Endothelial cell of umbilical vein (primary cell): Measurements from ENCODE around the gene SNIP1. TPM values are rescaled to one million over a fixed set of nuclear protein-coding genes. Genes with fewer than 3 reads are reported as not detected.

ENCODE experiments used
- BruUV-seq: library from RNA; stranded (reverse); fragments of 400-500 nt; replicated peaks from 2 replicates; lab custom pipeline; 2021; lab: Mats Ljungman, UMichigan
- CTCF ChIA-PET: fragments of 300-600, 350-600 bp; sonication (Branson Sonifier 250); formaldehyde crosslinking; loops from one replicate; lab custom pipeline; 2021; ENCODE audit warnings: antibody characterized with exemption, inconsistent platforms; lab: Charles Lee
- POLR2A ChIA-PET: fragments of 300-600, 350-600 bp; sonication (Branson Sonifier 250); formaldehyde crosslinking; loops from one replicate; lab custom pipeline; 2021; ENCODE audit warnings: antibody characterized with exemption, inconsistent platforms; lab: Charles Lee
- DNase-seq: peaks from one replicate; pipeline ENCODE4 v3.0.0-alpha.2; 2011; ENCODE audit warnings: low read depth, low spot score
- FAIRE-seq: peaks from 2 replicates; lab custom pipeline; 2011; peaks lifted over from hg19 to GRCh38; lab: Jason Lieb, UNC
- H2AFZ ChIP-seq: 2 replicates; pipeline ENCODE4 v1.6.0; 2012; ENCODE audit warnings: low read depth, low read length, control low read depth, inconsistent platforms
- H3K27ac ChIP-seq: 2 replicates; pipeline ENCODE4 v1.5.1; 2011; ENCODE audit warnings: low read depth, mild to moderate bottlenecking, control low read depth, low read length, moderate library complexity; ENCODE audit not compliant: insufficient read depth
- H3K27me3 ChIP-seq, 2 experiments: 2 replicates each; pipeline versions ENCODE4 v1.6.0 to v1.6.1; 2011; ENCODE audit warnings: low read length in 2 of 2, mixed read lengths in 1 of 2; ENCODE audit not compliant: control insufficient read depth in 2 of 2, insufficient read depth in 2 of 2
- H3K36me3 ChIP-seq, 2 experiments: 2 replicates in 1 of 2; 3 replicates in 1 of 2; pipeline ENCODE4 v1.5.1; 2011; ENCODE audit warnings: low read length in 2 of 2, mild to moderate bottlenecking in 1 of 2, moderate library complexity in 1 of 2; ENCODE audit not compliant: control insufficient read depth in 2 of 2, insufficient read depth in 2 of 2; ENCODE audit errors: extremely low read depth in 1 of 2
- H3K4me1 ChIP-seq: 3 replicates; pipeline ENCODE4 v1.5.1; 2011; ENCODE audit warnings: mild to moderate bottlenecking, low read length; ENCODE audit not compliant: control insufficient read depth, insufficient read depth; ENCODE audit errors: extremely low read depth
- H3K4me2 ChIP-seq: 2 replicates; pipeline ENCODE4 v1.6.1; 2011; ENCODE audit warnings: low read length, control low read depth, mixed read lengths; ENCODE audit not compliant: insufficient read depth
- H3K4me3 ChIP-seq, 3 experiments: fragments of 200-600 bp in 1 of 3; sonication (generic), shearing (Covaris generic) in 1 of 3; replicated peaks in 1 of 3; 2 replicates each; pipeline ENCODE4 v1.5.1; 2011 to 2016; ENCODE audit warnings: control low read depth in 3 of 3, low read length in 3 of 3, mild to moderate bottlenecking in 2 of 3, inconsistent platforms in 1 of 3, low read depth in 1 of 3, moderate library complexity in 1 of 3; ENCODE audit not compliant: insufficient read depth in 1 of 3
- H3K79me2 ChIP-seq: 2 replicates; pipeline ENCODE4 v1.6.0; 2012; ENCODE audit warnings: low read length, inconsistent platforms; ENCODE audit not compliant: control insufficient read depth, insufficient read depth
- H3K9ac ChIP-seq: replicated peaks from 2 replicates; pipeline ENCODE3; 2011; ENCODE audit warnings: low read length, control low read depth; ENCODE audit not compliant: insufficient read depth; ENCODE audit errors: extremely low read depth
- H3K9me1 ChIP-seq: replicated peaks from 3 replicates; pipeline ENCODE4 v1.6.0; 2011; ENCODE audit warnings: mild to moderate bottlenecking, low read length; ENCODE audit not compliant: control insufficient read depth, insufficient read depth; ENCODE audit errors: extremely low read depth
- H3K9me3 ChIP-seq: replicated peaks from 2 replicates; pipeline ENCODE4 v1.5.1; 2012; ENCODE audit warnings: low read length, inconsistent platforms; ENCODE audit not compliant: control insufficient read depth, insufficient read depth
- H4K20me1 ChIP-seq: replicated peaks from 2 replicates; pipeline ENCODE3; 2011; ENCODE audit warnings: mild to moderate bottlenecking, low read length; ENCODE audit not compliant: control insufficient read depth, insufficient read depth; ENCODE audit errors: extremely low read depth
- GATA2 ChIP-seq: IDR thresholded peaks from 2 replicates; pipeline ENCODE4 v1.7.0; 2011; ENCODE audit warnings: low read depth, mild to moderate bottlenecking, moderate library complexity, mixed read lengths, low read length; ENCODE audit not compliant: insufficient read length, insufficient read depth
- JUN ChIP-seq: IDR thresholded peaks from 2 replicates; pipeline ENCODE4 v1.6.1; 2011; ENCODE audit warnings: borderline replicate concordance, low read depth; ENCODE audit not compliant: insufficient read length, insufficient read depth
- MYC ChIP-seq: IDR thresholded peaks from one replicate; pipeline ENCODE4 v1.6.1; 2011; ENCODE audit warnings: mild to moderate bottlenecking, low read depth, low read length
- POLR2A ChIP-seq: IDR thresholded peaks from 2 replicates; pipeline ENCODE4 v1.6.1; 2012; ENCODE audit warnings: low read depth, mild to moderate bottlenecking, control low read depth, low read length
- POLR2AphosphoS5 ChIP-seq: IDR thresholded peaks from 2 replicates; pipeline ENCODE4 v1.6.1; 2012; ENCODE audit warnings: low read depth, mild to moderate bottlenecking, control low read depth, low read length, moderate library complexity; ENCODE audit not compliant: insufficient read depth
- dilution Hi-C: fragments of 300-500 bp; cut with MboI; formaldehyde crosslinking; loops from one replicate; pipeline ENCODE4 v1.15.0; 2019; ENCODE audit warnings: low sequenced_read_pairs; ENCODE audit not compliant: extremely low pct_ligation_motif_present
- intact Hi-C: fragments of 100-400 bp; cut with micrococcal nuclease; formaldehyde crosslinking; loops from one replicate; pipeline ENCODE4 v1.10.0; 2022
- microRNA-seq: library from miRNA; unstranded; fragments of <30 nt; microRNA quantifications from one replicate; pipeline ENCODE4 v1.2.0, GENCODE V29; 2021; ENCODE audit warnings: borderline number of aligned reads, borderline replicate concordance
- polyA plus RNA-seq, 4 experiments: library from polyadenylated mRNA; depleted of rRNA in 3 of 4; stranded (reverse) in 3 of 4; unstranded in 1 of 4; fragments of >200 nt; gene quantifications; 2 replicates each; pipeline versions ENCODE4 v1.2.1 to v1.2.3, GENCODE V29; 2011 to 2012; ENCODE audit warnings: missing spikeins in 1 of 4
- small RNA-seq: library from RNA; depleted of rRNA; stranded (forward); fragments of <200 nt; gene quantifications from one replicate; pipeline ENCODE3, GENCODE V24; 2012; ENCODE audit warnings: low replicate concordance, low read depth; ENCODE audit not compliant: insufficient read depth, insufficient read length
- total RNA-seq: library from RNA; stranded (reverse); gene quantifications from 2 replicates; pipeline ENCODE4 v1.2.3, GENCODE V29; 2021
- TF ChIP-seq, protein P1 (sequence below): IDR thresholded peaks from 2 replicates; pipeline ENCODE4 v1.6.1; 2011; ENCODE audit not compliant: insufficient read depth, insufficient read length
- TF ChIP-seq, protein P2 (sequence below), 2 donors: IDR thresholded peaks; 1 replicate in 1 of 2; 2 replicates in 1 of 2; pipeline ENCODE4 v1.5.1; 2011; ENCODE audit warnings: low read length in 2 of 2, mild to moderate bottlenecking in 2 of 2, moderate library complexity in 2 of 2, control low read depth in 1 of 2, inconsistent platforms in 1 of 2, low read depth in 1 of 2; ENCODE audit not compliant: insufficient read depth in 1 of 2; ENCODE audit errors: extremely low read depth in 1 of 2

The SNIP1 gene
- total and polyA plus RNA-seq, 2 donors (not counting 3 experiments of a cell fraction or from before 2014, with no cell fraction given) = 3.7 to 18.4 TPM

DNA sequence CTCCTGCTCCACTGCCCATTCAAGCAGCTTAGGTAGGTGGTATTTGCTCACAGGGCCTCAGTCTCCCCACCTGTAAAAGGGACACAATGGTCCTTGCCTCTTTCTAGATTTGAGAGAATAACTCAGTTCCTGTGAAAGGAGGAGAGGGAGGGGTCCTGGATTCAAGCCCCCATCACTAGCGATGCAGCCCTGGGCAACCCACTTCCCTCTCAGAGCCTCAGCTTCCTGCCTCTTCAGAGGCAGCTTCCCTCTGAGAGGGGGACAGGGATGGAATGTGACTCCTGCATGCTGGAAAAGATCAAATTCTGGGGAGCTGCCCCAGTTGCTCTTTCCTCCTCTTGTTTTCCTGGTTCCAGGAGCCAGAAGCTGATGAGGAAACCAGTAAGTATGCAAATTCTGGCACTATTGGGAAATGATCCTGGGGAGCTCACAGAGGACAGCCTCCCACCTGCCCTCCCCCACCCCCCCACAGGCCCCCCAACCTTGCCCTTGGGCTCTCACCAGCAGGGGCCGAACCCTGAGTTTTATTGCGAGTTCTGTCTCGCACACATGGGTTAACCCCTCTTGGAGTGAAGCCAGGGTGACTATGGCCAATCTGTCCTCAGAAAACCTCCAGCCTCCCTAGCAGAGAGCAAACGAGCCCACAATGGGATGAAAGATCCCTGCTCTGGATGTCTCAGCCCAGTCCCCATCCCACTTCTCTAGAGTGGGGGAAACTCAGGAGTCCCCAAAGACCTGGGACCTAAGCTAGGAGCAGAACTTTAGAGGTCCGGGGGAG, 68.0 kb downstream of the SNIP1 start:
- Histone ChIP-seq H4K20me1 (no peaks in the 10 kb centered on the region), H3K4me1 (peaks cover 2% of the 10 kb centered on the region), H3K36me3 (peaks cover 10 to 31% of the 10 kb centered on the region in 2 experiments), H3K27ac (no peak overlapping the region), H3K4me3 (no peak overlapping the region), H3K27me3 (no peaks in the 10 kb centered on the region), H2AFZ (no peak overlapping the region), H3K79me2 (no peaks in the 10 kb centered on the region), H3K9me3 (no peaks in the 10 kb centered on the region), H3K9ac (no peak overlapping the region), H3K4me2 (no peak overlapping the region), H3K9me1 (no peaks in the 10 kb centered on the region)
- intact Hi-C loops = no loop called here
- dilution Hi-C loops = no loop called here
- no TSS peak for BruUV-seq
- CTCF ChIA-PET = interaction anchor here (1.8 to 8.0 kb wide), 10 partner anchors 11 to 910 kb away, joined by 7 to 337 read pairs (median 24); partner anchors contain the start of genes MEAF6 and ZC3H12A
- TF ChIP-seq, protein P1, sequence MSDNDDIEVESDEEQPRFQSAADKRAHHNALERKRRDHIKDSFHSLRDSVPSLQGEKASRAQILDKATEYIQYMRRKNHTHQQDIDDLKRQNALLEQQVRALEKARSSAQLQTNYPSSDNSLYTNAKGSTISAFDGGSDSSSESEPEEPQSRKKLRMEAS = no peak
- TF ChIP-seq, protein P2, sequence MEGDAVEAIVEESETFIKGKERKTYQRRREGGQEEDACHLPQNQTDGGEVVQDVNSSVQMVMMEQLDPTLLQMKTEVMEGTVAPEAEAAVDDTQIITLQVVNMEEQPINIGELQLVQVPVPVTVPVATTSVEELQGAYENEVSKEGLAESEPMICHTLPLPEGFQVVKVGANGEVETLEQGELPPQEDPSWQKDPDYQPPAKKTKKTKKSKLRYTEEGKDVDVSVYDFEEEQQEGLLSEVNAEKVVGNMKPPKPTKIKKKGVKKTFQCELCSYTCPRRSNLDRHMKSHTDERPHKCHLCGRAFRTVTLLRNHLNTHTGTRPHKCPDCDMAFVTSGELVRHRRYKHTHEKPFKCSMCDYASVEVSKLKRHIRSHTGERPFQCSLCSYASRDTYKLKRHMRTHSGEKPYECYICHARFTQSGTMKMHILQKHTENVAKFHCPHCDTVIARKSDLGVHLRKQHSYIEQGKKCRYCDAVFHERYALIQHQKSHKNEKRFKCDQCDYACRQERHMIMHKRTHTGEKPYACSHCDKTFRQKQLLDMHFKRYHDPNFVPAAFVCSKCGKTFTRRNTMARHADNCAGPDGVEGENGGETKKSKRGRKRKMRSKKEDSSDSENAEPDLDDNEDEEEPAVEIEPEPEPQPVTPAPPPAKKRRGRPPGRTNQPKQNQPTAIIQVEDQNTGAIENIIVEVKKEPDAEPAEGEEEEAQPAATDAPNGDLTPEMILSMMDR (IDR thresholded peaks at IDR 0.05; ENCODE audit: extremely low read depth in 1 of 2, insufficient read depth in 1 of 2, low read depth in 1 of 2, low read length in 2 of 2) = no peak
- TF ChIP-seq POLR2AphosphoS5 (no peak), POLR2A (no peak), JUN (no peak), MYC (no peak), GATA2 (no peak)
- FAIRE-seq (no peak), DNase-seq (no peak)
- POLR2A ChIA-PET = interaction anchor here (1.2 to 3.6 kb wide), 2 partner anchors 10 to 31 kb away, joined by 6 to 27 read pairs; partner anchors contain the start of gene ZC3H12A

Small RNA genes within 50 kb of the gene (microRNA-seq; reads per million reads assigned to microRNA genes)
- gene MIR5581 = 1.5 reads per million

Small RNA genes within 50 kb of the gene (small RNA-seq; reads per million reads assigned to genes)
- gene AL034379.1 (not detected), gene MIR5581 (not detected)

Other genes starting within 250 kb of the SNIP1 start
- 6.3 and 7.5 TPM in 2 replicates for gene ZC3H12A, start 79.7 kb downstream of the SNIP1 start, total RNA-seq
- 9.4 and 12.9 TPM in 2 replicates for gene ZC3H12A, start 79.7 kb downstream of the SNIP1 start, polyA plus RNA-seq
- gene MEAF6, start 39.5 kb downstream of the SNIP1 start, total RNA-seq = 50.5 and 62.5 TPM in 2 replicates
- 24.3 and 28.0 TPM in 2 replicates for gene MEAF6, start 39.5 kb downstream of the SNIP1 start, polyA plus RNA-seq
- gene DNALI1, start 2.6 kb upstream of the SNIP1 start, total RNA-seq = 6.2 and 8.1 TPM in 2 replicates
- gene DNALI1, start 2.6 kb upstream of the SNIP1 start, polyA plus RNA-seq = 5.2 and 5.7 TPM in 2 replicates
- 55.5 and 57.1 TPM in 2 replicates for gene GNL2, start 41.6 kb upstream of the SNIP1 start, total RNA-seq
- gene GNL2, start 41.6 kb upstream of the SNIP1 start, polyA plus RNA-seq = 14.2 and 18.0 TPM in 2 replicates
- not detected in 2 replicates for gene RSPO1, start 80.6 kb upstream of the SNIP1 start, total RNA-seq
- gene RSPO1, start 80.6 kb upstream of the SNIP1 start, polyA plus RNA-seq = not detected in 2 replicates
- 43.7 and 45.7 TPM in 2 replicates for gene CDCA8, start 138.2 kb upstream of the SNIP1 start, total RNA-seq
- gene CDCA8, start 138.2 kb upstream of the SNIP1 start, polyA plus RNA-seq = 36.2 and 38.5 TPM in 2 replicates
- gene EPHA10, start 210.8 kb upstream of the SNIP1 start, total RNA-seq = not detected in 2 replicates
- gene EPHA10, start 210.8 kb upstream of the SNIP1 start, polyA plus RNA-seq = not detected in 2 replicates
- 0.66 and 0.92 TPM in 2 replicates for gene MANEAL, start 239.6 kb upstream of the SNIP1 start, total RNA-seq
- gene MANEAL, start 239.6 kb upstream of the SNIP1 start, polyA plus RNA-seq = 1.3 and 1.9 TPM in 2 replicates